ENCODE data around the gene REEP1. TPM values are rescaled to one million over a fixed set of nuclear protein-coding genes. Genes with fewer than 3 reads are reported as not detected.

The REEP1 gene
- total RNA-seq, 1 experiment from 2014 or later = 0.23 TPM

DNA sequence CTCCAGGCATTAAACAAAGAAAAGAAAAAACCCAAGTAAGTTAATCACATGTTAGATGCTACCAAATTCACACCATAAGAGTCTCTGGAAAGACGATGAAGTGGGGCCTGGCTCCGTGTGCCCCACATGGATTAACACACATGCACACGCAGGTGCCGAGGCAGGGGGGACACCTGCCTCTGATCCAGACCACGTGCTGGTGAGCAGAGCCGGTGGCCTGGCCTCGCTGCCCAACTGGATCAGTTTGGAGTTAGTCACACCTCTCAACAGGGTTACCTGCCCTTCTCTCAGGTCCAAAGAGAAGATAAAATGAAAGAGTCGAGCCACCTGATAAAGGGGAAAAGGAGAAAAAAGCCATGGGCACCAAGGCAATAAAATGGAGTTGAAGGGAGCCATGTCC, 97.7 kb downstream of the REEP1 start:
- TF ChIP-seq, protein P1, sequence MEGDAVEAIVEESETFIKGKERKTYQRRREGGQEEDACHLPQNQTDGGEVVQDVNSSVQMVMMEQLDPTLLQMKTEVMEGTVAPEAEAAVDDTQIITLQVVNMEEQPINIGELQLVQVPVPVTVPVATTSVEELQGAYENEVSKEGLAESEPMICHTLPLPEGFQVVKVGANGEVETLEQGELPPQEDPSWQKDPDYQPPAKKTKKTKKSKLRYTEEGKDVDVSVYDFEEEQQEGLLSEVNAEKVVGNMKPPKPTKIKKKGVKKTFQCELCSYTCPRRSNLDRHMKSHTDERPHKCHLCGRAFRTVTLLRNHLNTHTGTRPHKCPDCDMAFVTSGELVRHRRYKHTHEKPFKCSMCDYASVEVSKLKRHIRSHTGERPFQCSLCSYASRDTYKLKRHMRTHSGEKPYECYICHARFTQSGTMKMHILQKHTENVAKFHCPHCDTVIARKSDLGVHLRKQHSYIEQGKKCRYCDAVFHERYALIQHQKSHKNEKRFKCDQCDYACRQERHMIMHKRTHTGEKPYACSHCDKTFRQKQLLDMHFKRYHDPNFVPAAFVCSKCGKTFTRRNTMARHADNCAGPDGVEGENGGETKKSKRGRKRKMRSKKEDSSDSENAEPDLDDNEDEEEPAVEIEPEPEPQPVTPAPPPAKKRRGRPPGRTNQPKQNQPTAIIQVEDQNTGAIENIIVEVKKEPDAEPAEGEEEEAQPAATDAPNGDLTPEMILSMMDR (IDR thresholded peaks at IDR 0.05) = no peak
- TF ChIP-seq TCF7L2 (IDR thresholded peaks at IDR 0.05; ENCODE audit: low read depth, low read length) = no peak
- TF ChIP-seq SIN3A (IDR thresholded peaks at IDR 0.05; ENCODE audit: borderline replicate concordance, insufficient read depth, low read depth, low read length) = no peak
- no peak for TF ChIP-seq POLR2AphosphoS5 (IDR thresholded peaks at IDR 0.05; ENCODE audit: low read depth, low read length)
- TF ChIP-seq, protein P2, sequence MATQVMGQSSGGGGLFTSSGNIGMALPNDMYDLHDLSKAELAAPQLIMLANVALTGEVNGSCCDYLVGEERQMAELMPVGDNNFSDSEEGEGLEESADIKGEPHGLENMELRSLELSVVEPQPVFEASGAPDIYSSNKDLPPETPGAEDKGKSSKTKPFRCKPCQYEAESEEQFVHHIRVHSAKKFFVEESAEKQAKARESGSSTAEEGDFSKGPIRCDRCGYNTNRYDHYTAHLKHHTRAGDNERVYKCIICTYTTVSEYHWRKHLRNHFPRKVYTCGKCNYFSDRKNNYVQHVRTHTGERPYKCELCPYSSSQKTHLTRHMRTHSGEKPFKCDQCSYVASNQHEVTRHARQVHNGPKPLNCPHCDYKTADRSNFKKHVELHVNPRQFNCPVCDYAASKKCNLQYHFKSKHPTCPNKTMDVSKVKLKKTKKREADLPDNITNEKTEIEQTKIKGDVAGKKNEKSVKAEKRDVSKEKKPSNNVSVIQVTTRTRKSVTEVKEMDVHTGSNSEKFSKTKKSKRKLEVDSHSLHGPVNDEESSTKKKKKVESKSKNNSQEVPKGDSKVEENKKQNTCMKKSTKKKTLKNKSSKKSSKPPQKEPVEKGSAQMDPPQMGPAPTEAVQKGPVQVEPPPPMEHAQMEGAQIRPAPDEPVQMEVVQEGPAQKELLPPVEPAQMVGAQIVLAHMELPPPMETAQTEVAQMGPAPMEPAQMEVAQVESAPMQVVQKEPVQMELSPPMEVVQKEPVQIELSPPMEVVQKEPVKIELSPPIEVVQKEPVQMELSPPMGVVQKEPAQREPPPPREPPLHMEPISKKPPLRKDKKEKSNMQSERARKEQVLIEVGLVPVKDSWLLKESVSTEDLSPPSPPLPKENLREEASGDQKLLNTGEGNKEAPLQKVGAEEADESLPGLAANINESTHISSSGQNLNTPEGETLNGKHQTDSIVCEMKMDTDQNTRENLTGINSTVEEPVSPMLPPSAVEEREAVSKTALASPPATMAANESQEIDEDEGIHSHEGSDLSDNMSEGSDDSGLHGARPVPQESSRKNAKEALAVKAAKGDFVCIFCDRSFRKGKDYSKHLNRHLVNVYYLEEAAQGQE (IDR thresholded peaks at IDR 0.05; ENCODE audit: insufficient read depth in 1 of 2, low read depth in 2 of 2, low read length in 1 of 2) = no peak
- no peak overlapping the region for H3K4me3 ChIP-seq (ENCODE audit: low read depth in 2 of 2, low read length in 2 of 2)
- H3K4me1 ChIP-seq (ENCODE audit: control insufficient read depth, insufficient read depth, low read length) = no peaks in the 10 kb centered on the region
- H3K27ac ChIP-seq (ENCODE audit: low read length) = no peak overlapping the region
- DNase-seq (ENCODE audit: low read depth, low spot score) = no peak
- no peaks in the 10 kb centered on the region; the same call in 1 of the 2 replicates for H3K27me3 ChIP-seq (ENCODE audit: control insufficient read depth, insufficient read depth, low read length)
- in situ Hi-C loops (cut with HindIII; ENCODE audit: low pct_unique_long_range_greater_than_20kb, low sequenced_read_pairs) (no loop called here), intact Hi-C loops (cut with micrococcal nuclease; ENCODE audit: unreplicated experiment) (no loop called here)
- BruUV-seq (replicated peaks) = no TSS peak
- POLR2A ChIA-PET = no interaction called here
- CTCF ChIA-PET = no interaction called here
- no peaks in the 10 kb centered on the region for H3K9me3 ChIP-seq (ENCODE audit: control insufficient read depth, insufficient read depth, low read depth, low read length)
- no peak for ATAC-seq
- H3K36me3 ChIP-seq (ENCODE audit: control insufficient read depth, insufficient read depth, low read length) = no peaks in the 10 kb centered on the region

DNA sequence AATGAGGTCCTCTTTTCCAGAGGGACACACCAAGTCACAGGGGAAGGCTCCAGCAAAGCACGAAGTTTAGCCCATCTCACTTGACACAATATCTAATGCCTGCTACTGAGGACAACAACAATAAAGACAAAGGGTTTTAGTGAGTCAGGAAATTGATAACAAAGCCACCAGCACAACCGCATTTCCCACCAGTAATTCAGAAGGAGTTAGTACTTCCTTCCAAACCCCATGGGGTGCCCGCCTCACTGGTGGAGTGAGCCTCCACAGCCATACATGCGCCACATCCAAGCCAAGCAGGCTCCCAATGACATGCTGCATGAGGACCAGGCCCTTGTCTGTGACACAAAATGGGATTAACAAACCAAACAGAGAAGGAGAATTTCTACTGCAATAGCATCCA, 98.1 kb downstream of the REEP1 start:
- H3K27me3 ChIP-seq (ENCODE audit: control insufficient read depth, insufficient read depth, low read length) = no peaks in the 10 kb centered on the region; the same call in 1 of the 2 replicates
- no peaks in the 10 kb centered on the region for H3K4me1 ChIP-seq (ENCODE audit: control insufficient read depth, insufficient read depth, low read length)
- TF ChIP-seq TCF7L2 (IDR thresholded peaks at IDR 0.05; ENCODE audit: low read depth, low read length) (no peak), SIN3A (IDR thresholded peaks at IDR 0.05; ENCODE audit: borderline replicate concordance, insufficient read depth, low read depth, low read length) (no peak), POLR2AphosphoS5 (IDR thresholded peaks at IDR 0.05; ENCODE audit: low read depth, low read length) (no peak)
- TF ChIP-seq, protein P1 (IDR thresholded peaks at IDR 0.05) = no peak
- TF ChIP-seq, protein P2 (IDR thresholded peaks at IDR 0.05; ENCODE audit: insufficient read depth in 1 of 2, low read depth in 2 of 2, low read length in 1 of 2) = no peak
- no peak for DNase-seq (ENCODE audit: low read depth, low spot score)
- in situ Hi-C loops (cut with HindIII; ENCODE audit: low pct_unique_long_range_greater_than_20kb, low sequenced_read_pairs) (no loop called here), intact Hi-C loops (cut with micrococcal nuclease; ENCODE audit: unreplicated experiment) (no loop called here)
- no peak for ATAC-seq
- H3K9me3 ChIP-seq (ENCODE audit: control insufficient read depth, insufficient read depth, low read depth, low read length) = no peaks in the 10 kb centered on the region
- BruUV-seq (replicated peaks) = no TSS peak
- ChIA-PET POLR2A (no interaction called here), CTCF (no interaction called here)
- no peak overlapping the region for H3K4me3 ChIP-seq (ENCODE audit: low read depth in 2 of 2, low read length in 2 of 2)
- no peak overlapping the region for H3K27ac ChIP-seq (ENCODE audit: low read length)
- H3K36me3 ChIP-seq (ENCODE audit: control insufficient read depth, insufficient read depth, low read length) = no peaks in the 10 kb centered on the region

All from Panc1 (cell line).